Measurements from ENCODE around the gene KANSL1L. TPM values are rescaled to one million over a fixed set of nuclear protein-coding genes. Genes with fewer than 3 reads are reported as not detected.

KANSL1L gene
- total RNA-seq, 1 donor from 2014 or later = 14.2 TPM

GRCh38 chr2:210009126-210009525 is 162.1 kb downstream of the KANSL1L start:
- no peak for ATAC-seq (ENCODE audit: low read depth)
- Mint-ChIP-seq H3K27ac (no peak overlapping the region), H3K4me3 (no peak overlapping the region), H3K36me3 (ENCODE audit: low read depth) (peaks cover 76% of the 10 kb centered on the region), H3K4me1 (peaks cover 43% of the 10 kb centered on the region), H3K27me3 (no peaks in the 10 kb centered on the region), H3K9me3 (no peaks in the 10 kb centered on the region)
- intact Hi-C loops (cut with micrococcal nuclease) = loop anchor here (10.0 kb wide), 1 partner anchor 584 kb away; the partner anchor contains the start of gene MAP2
- POLR2A ChIA-PET = no interaction called here
- DNase-seq = no peak
- TF ChIP-seq, protein P1, sequence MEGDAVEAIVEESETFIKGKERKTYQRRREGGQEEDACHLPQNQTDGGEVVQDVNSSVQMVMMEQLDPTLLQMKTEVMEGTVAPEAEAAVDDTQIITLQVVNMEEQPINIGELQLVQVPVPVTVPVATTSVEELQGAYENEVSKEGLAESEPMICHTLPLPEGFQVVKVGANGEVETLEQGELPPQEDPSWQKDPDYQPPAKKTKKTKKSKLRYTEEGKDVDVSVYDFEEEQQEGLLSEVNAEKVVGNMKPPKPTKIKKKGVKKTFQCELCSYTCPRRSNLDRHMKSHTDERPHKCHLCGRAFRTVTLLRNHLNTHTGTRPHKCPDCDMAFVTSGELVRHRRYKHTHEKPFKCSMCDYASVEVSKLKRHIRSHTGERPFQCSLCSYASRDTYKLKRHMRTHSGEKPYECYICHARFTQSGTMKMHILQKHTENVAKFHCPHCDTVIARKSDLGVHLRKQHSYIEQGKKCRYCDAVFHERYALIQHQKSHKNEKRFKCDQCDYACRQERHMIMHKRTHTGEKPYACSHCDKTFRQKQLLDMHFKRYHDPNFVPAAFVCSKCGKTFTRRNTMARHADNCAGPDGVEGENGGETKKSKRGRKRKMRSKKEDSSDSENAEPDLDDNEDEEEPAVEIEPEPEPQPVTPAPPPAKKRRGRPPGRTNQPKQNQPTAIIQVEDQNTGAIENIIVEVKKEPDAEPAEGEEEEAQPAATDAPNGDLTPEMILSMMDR (IDR thresholded peaks at IDR 0.05) = no peak
- CTCF ChIA-PET = no interaction called here

- ATAC-seq (ENCODE audit: low read depth) = peak; percentile 40
- Mint-ChIP-seq H3K4me3 (no peak overlapping the region), H3K27ac (no peak overlapping the region), H3K9me3 (no peaks in the 10 kb centered on the region), H3K36me3 (ENCODE audit: low read depth) (peaks cover 70% of the 10 kb centered on the region), H3K27me3 (no peaks in the 10 kb centered on the region), H3K4me1 (peaks cover 54% of the 10 kb centered on the region)
- TF ChIP-seq, protein P1 (IDR thresholded peaks at IDR 0.05) = no peak
- CTCF ChIA-PET = no interaction called here
- POLR2A ChIA-PET = no interaction called here
- intact Hi-C loops (cut with micrococcal nuclease) = loop anchor here (10.0 kb wide), 1 partner anchor 583 kb away; the partner anchor contains the start of gene MAP2
- no peak for DNase-seq
These were observed 163.3 kb downstream of the KANSL1L start for GRCh38 chr2:210007895-210008294.

- no peak overlapping the region for H3K4me3 Mint-ChIP-seq
- DNase-seq (no peak), ATAC-seq (ENCODE audit: low read depth) (no peak)
These were observed 166.3 kb downstream of the KANSL1L start for GRCh38 chr2:210004881-210005280.

DNA sequence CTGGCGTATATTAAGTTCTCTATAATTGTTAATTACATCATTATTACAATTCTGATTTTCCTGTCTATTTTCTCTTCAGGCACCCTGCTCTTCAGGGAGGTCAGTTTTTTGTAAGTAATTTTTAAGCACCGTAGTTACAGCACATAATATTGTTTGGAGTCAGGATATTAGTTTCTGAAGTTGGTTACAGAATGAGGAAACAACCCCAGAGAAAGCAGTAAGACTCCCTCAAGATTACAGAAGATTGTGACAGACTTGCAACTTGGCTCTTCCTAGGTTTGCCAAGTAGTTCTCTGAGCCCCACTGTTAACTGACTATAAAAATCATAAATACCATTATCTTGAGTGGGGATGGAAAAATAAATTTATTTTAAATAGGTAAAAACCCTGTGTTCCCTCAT is 167.8 kb downstream of the KANSL1L start:
- intact Hi-C loops (cut with micrococcal nuclease) = loop anchor here (5.0 to 10.0 kb wide), 3 partner anchors 459 to 1751 kb away; partner anchors contain the start of gene MAP2
- ATAC-seq (ENCODE audit: low read depth) = no peak
- no peaks in the 10 kb centered on the region for H3K9me3 Mint-ChIP-seq
- CTCF ChIA-PET = no interaction called here
- TF ChIP-seq, protein P1 (IDR thresholded peaks at IDR 0.05) = no peak
- peaks cover 2% of the 10 kb centered on the region for H3K27me3 Mint-ChIP-seq
- peak overlapping the region; percentile 89 for H3K27ac Mint-ChIP-seq
- H3K36me3 Mint-ChIP-seq (ENCODE audit: low read depth) = peaks cover 38% of the 10 kb centered on the region
- no peak for DNase-seq
- peak overlapping the region; percentile 96 for H3K4me3 Mint-ChIP-seq
- H3K4me1 Mint-ChIP-seq = peaks cover 61% of the 10 kb centered on the region
- POLR2A ChIA-PET = interaction anchor here (0.6 to 1.2 kb wide), 2 partner anchors 163 to 167 kb away, joined by 3 to 4 read pairs; partner anchors contain the start of gene KANSL1L

More at GRCh38 chr2:210004881-210005280, 166.3 kb downstream of the KANSL1L start:
- no peaks in the 10 kb centered on the region for H3K9me3 Mint-ChIP-seq
- POLR2A ChIA-PET = interaction anchor here (0.8 kb wide), 1 partner anchor 166 kb away, joined by 3 read pairs; no protein-coding TSS in a partner anchor
- CTCF ChIA-PET = no interaction called here
- intact Hi-C loops (cut with micrococcal nuclease) = loop anchor here (5.0 to 10.0 kb wide), 3 partner anchors 457 to 1753 kb away; partner anchors contain the start of gene MAP2
- H3K4me1 Mint-ChIP-seq = peaks cover 64% of the 10 kb centered on the region
- peaks cover 48% of the 10 kb centered on the region for H3K36me3 Mint-ChIP-seq (ENCODE audit: low read depth)
- peak overlapping the region; percentile 46 for H3K27ac Mint-ChIP-seq
- no peaks in the 10 kb centered on the region for H3K27me3 Mint-ChIP-seq
- TF ChIP-seq, protein P1 (IDR thresholded peaks at IDR 0.05) = no peak

DNA sequence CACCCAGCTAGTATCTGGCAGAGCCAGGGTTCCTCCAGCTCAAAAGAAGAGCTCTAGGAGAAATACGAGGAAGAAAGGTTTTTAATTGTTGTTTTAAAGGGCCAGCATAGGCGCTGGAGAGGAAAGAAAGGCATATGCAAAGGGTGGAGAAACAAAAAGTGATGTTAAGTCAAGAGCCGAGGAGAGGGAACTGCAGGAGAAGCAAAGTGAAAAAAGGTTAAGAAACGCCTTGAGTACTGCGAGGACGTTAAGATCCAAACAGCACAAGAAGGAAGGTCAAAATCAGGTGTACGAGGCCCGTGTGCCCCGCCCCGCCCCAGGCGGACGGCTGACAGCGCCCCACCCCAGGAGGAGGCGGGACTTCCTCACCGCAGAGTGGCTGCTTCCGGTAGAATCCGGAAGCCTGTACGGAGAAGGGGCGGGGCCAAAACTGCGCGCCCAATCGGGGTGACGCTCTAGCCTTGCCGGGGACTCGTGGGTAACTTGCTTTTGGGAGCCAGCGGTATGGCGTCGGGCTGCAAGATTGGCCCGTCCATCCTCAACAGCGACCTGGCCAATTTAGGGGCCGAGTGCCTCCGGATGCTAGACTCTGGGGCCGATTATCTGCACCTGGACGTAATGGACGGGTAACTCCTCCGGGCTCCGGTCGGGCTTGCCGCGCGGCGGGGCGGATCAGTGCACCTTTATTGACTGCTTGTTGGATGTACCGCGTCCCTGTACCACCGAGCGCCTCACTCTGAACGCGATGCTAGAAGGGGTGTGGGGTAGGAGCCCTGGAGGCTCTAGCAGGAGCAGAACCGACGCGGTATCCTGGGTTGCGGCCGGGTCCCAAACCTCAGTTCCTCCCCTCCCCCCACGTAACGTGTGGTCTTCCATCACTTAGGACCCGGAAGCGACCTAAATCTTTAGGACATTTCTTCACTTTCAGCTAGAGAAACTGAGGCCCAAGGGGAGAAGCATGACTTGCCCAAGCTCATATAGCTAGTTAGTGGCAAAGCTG is 168.8 kb downstream of the KANSL1L start, which contains the start of gene RPE:
RPE (plus strand) TSS at position 481 of the 1,000 bp plus-strand sequence; CDS start at position 505, 24 bp downstream.
- Mint-ChIP-seq H3K36me3 (ENCODE audit: low read depth) (peaks cover 29% of the 10 kb centered on the region), H3K4me3 (peak within 1 kb of the TSS; percentile 96), H3K4me1 (peaks cover 55% of the 10 kb centered on the region), H3K9me3 (no peaks in the 10 kb centered on the region), H3K27me3 (peaks cover 3% of the 10 kb centered on the region), H3K27ac (peak within 1 kb of the TSS; percentile 89)
- DNase-seq (peak; percentile 96), ATAC-seq (ENCODE audit: low read depth) (peak; percentile 99)
- CTCF ChIA-PET = no interaction called here
- TF ChIP-seq, protein P1 (IDR thresholded peaks at IDR 0.05) = no peak
- POLR2A ChIA-PET = interaction anchor here (0.6 to 1.2 kb wide), 3 partner anchors 164 to 169 kb away, joined by 3 to 4 read pairs (median 3); partner anchors contain the start of gene KANSL1L
- intact Hi-C loops (cut with micrococcal nuclease) = loop anchor here (1.0 to 10.0 kb wide), 5 partner anchors 168 to 1750 kb away; partner anchors contain the start of genes LANCL1 and MAP2

All from activated B cell treated with CpG ODN at 0.5 μM for 24 hours (primary cell).